ENCODE results near the gene CENPB. TPM values are rescaled to one million over a fixed set of nuclear protein-coding genes. Genes with fewer than 3 reads are reported as not detected.

The CENPB gene
- total RNA-seq, 2 donors from 2014 or later = 43.0 to 50.7 TPM

DNA sequence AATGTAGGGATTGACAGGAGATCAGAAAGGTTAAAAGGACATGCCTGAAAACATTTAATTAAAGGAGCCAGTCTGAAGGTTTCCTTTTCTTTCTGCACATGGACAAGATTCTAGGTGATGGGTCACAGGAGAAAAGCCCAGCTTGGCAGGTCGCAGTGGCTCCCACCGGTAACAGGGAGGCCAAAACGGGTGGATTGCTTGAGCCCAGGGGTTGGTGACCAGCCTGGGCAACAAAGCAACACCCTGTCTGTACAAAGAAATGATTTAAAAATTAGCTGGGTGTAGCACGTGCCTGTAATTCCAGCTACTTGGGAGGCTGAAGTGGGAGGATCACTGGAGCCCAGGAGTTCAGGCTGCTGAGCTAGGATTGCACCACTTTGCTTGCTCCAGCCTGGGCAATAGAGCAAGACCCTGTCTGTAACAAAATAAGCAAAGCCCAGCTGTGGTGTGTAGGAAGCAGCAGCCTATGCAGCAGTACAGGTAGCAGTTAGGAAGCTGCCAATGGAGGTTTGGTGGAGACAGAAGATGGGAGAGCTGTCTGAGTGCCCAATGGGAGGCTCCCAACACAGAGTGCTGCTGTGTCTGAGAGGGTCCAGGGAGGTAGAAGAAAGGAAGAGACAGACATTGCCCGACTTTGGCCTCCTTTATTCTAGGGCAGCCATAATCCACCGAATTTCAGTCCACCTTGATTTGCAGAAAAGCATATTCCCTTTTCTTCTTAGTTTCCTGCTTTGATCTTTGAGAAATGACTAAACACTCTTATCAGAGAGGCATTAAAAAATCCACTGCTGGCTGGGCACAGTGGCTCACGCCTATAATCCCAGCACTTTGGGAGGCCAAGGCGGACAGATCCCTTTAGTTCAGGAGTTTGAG lies 26.7 kb upstream of the CENPB start:
- no peak overlapping the region for H3K27ac ChIP-seq (ENCODE audit: low read depth, low read length)
- no peaks in the 10 kb centered on the region for H3K36me3 Mint-ChIP-seq (ENCODE audit: low read depth)

DNA sequence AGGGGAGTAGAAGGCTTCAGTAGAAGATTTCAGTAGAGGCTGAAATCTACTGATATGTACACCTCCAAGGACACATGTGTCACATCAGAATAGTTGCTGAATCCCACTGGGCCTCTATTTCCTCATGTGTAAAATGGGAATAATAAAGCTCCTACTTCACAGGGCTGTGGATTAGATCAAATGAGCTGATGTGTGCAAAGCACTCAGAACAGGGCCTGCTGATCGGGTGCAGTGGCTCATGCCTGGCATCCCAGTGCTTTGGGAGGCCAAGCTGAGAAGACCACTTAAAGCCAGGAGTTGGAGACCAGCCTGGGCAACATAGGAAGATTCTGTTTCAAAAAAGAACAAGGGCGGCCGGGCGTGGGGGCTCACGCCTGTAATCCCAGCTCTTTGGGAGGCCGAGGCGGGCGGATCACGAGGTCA lies 25.7 kb upstream of the CENPB start:
- no peak for DNase-seq
- Histone ChIP-seq H3K9ac (ENCODE audit: extremely low read depth, low read length, poor library complexity, severe bottlenecking) (no peak overlapping the region), H3K4me1 (ENCODE audit: control insufficient read depth, insufficient read depth, low read length) (peaks cover 1% of the 10 kb centered on the region), H3K27me3 (ENCODE audit: control insufficient read depth, insufficient read depth, low read length, poor library complexity, severe bottlenecking) (no peaks in the 10 kb centered on the region), H3K27ac (ENCODE audit: low read depth, low read length) (no peak overlapping the region), H3K9me3 (ENCODE audit: control insufficient read depth, low read length) (no peaks in the 10 kb centered on the region), H3K36me3 (ENCODE audit: control insufficient read depth, insufficient read depth, low read length) (no peaks in the 10 kb centered on the region), H3K4me3 (ENCODE audit: low read length) (no peak overlapping the region)
- Mint-ChIP-seq H3K27me3 (ENCODE audit: insufficient read depth) (peaks cover 8% of the 10 kb centered on the region), H3K27ac (no peak overlapping the region), H3K9me3 (peaks cover 1% of the 10 kb centered on the region), H3K4me1 (peaks cover 10% of the 10 kb centered on the region), H3K36me3 (ENCODE audit: low read depth) (no peaks in the 10 kb centered on the region), H3K4me3 (no peak overlapping the region)
- no peak for TF ChIP-seq CTCF (conservative IDR thresholded peaks at IDR 0.05)
- WGBS, 2 experiments (ENCODE audit: insufficient coverage in 1 of 2, insufficient read length in 1 of 2) = 92 to 96% methylated on average over 5 to 7 of the region's 9 CpGs

More for the DNA sequence above, 26.7 kb upstream of the CENPB start:
- Histone ChIP-seq H3K27me3 (ENCODE audit: control insufficient read depth, insufficient read depth, low read length, poor library complexity, severe bottlenecking) (no peaks in the 10 kb centered on the region), H3K9ac (ENCODE audit: extremely low read depth, low read length, poor library complexity, severe bottlenecking) (no peak overlapping the region), H3K9me3 (ENCODE audit: control insufficient read depth, low read length) (no peaks in the 10 kb centered on the region), H3K36me3 (ENCODE audit: control insufficient read depth, insufficient read depth, low read length) (no peaks in the 10 kb centered on the region), H3K4me1 (ENCODE audit: control insufficient read depth, insufficient read depth, low read length) (no peaks in the 10 kb centered on the region), H3K4me3 (ENCODE audit: low read length) (no peak overlapping the region)
- no peak overlapping the region for H3K4me3 Mint-ChIP-seq
- 86% methylated on average over 8 of the region's 8 CpGs for WGBS, 2 experiments (ENCODE audit: insufficient coverage in 1 of 2, insufficient read length in 1 of 2)
- H3K4me1 Mint-ChIP-seq = peaks cover under 1% of the 10 kb centered on the region
- TF ChIP-seq CTCF (conservative IDR thresholded peaks at IDR 0.05) = no peak
- H3K27ac Mint-ChIP-seq = no peak overlapping the region
- peaks cover 8% of the 10 kb centered on the region for H3K27me3 Mint-ChIP-seq (ENCODE audit: insufficient read depth)
- peaks cover under 1% of the 10 kb centered on the region for H3K9me3 Mint-ChIP-seq
- DNase-seq = no peak

- 84 to 96% methylated on average over 5 to 20 of the region's 20 CpGs for whole genome bisulfite sequencing, 2 experiments (ENCODE audit: insufficient coverage in 1 of 2, insufficient read length in 1 of 2)
- peaks cover 1% of the 10 kb centered on the region for H3K9me3 Mint-ChIP-seq
- no peak overlapping the region for H3K9ac ChIP-seq (ENCODE audit: extremely low read depth, low read length, poor library complexity, severe bottlenecking)
Measured at GRCh38 chr20:3811467-3812258, 25.1 kb upstream of the CENPB start.

More at GRCh38 chr20:3811467-3812258, 25.1 kb upstream of the CENPB start:
- Histone ChIP-seq H3K4me1 (ENCODE audit: control insufficient read depth, insufficient read depth, low read length) (peaks cover 4% of the 10 kb centered on the region), H3K27ac (ENCODE audit: low read depth, low read length) (no peak overlapping the region), H3K27me3 (ENCODE audit: control insufficient read depth, insufficient read depth, low read length, poor library complexity, severe bottlenecking) (no peaks in the 10 kb centered on the region), H3K36me3 (ENCODE audit: control insufficient read depth, insufficient read depth, low read length) (no peaks in the 10 kb centered on the region), H3K9me3 (ENCODE audit: control insufficient read depth, low read length) (no peaks in the 10 kb centered on the region), H3K4me3 (ENCODE audit: low read length) (no peak overlapping the region)
- no peak for DNase-seq
- Mint-ChIP-seq H3K36me3 (ENCODE audit: low read depth) (no peaks in the 10 kb centered on the region), H3K27me3 (ENCODE audit: insufficient read depth) (peaks cover 8% of the 10 kb centered on the region), H3K4me3 (no peak overlapping the region), H3K27ac (no peak overlapping the region), H3K4me1 (peaks cover 14% of the 10 kb centered on the region)
- TF ChIP-seq CTCF (conservative IDR thresholded peaks at IDR 0.05) = no peak
